Loucy (cell line): Measurements from ENCODE around the gene TAGAP.
A peak's percentile ranks its signal among the peaks of the same experiment; 100 is the strongest.
"Not testable (repeated sequence)": the region's sequence is repeated elsewhere in the genome, so short reads cannot be mapped to it uniquely, and the experiment has no call there.

ENCODE experiments used
- H2AFZ ChIP-seq: fragments of 200-600 bp; sonication (generic); 2 replicates; pipeline ENCODE4 v1.6.0; 2016; ENCODE audit warnings: antibody characterized with exemption, mild to moderate bottlenecking, low read length, moderate library complexity
- H3F3A ChIP-seq: fragments of 200-600 bp; 2 replicates; pipeline ENCODE4 v1.6.0; 2016; ENCODE audit warnings: antibody characterized with exemption, low read depth, mild to moderate bottlenecking
- H3K27me3 ChIP-seq: fragments of 200-600 bp; sonication (generic); 2 replicates; pipeline ENCODE4 v1.6.1; 2014; ENCODE audit warnings: low read length, mild to moderate bottlenecking; ENCODE audit not compliant: insufficient read depth, poor library complexity, severe bottlenecking
- H3K36me3 ChIP-seq: fragments of 200-600 bp; sonication (generic); 2 replicates; pipeline ENCODE4 v1.6.1; 2016; ENCODE audit warnings: low read length; ENCODE audit not compliant: insufficient read depth
- H3K4me1 ChIP-seq: fragments of 200-600 bp; sonication (generic); 2 replicates; pipeline ENCODE4 v1.5.1; 2014; ENCODE audit warnings: low read length, mild to moderate bottlenecking; ENCODE audit not compliant: insufficient read depth, poor library complexity, severe bottlenecking
- H3K4me2 ChIP-seq: fragments of 200-600 bp; sonication (generic); 2 replicates; pipeline ENCODE4 v1.6.0; 2014; ENCODE audit warnings: antibody characterized with exemption, low read length, low read depth, mild to moderate bottlenecking; ENCODE audit not compliant: poor library complexity, severe bottlenecking
- H3K4me3 ChIP-seq: fragments of 200-600 bp; sonication (generic); 2 replicates; pipeline ENCODE4 v1.5.1; 2014; ENCODE audit warnings: low read length, mild to moderate bottlenecking, mixed read lengths; ENCODE audit not compliant: poor library complexity, severe bottlenecking
- H3K79me2 ChIP-seq: fragments of 200-600 bp; sonication (generic); 2 replicates; pipeline ENCODE4 v1.6.1; 2014; ENCODE audit warnings: low read length; ENCODE audit not compliant: insufficient read depth
- H3K9ac ChIP-seq: fragments of 200-600 bp; sonication (generic); 2 replicates; pipeline ENCODE4 v1.6.0; 2014; ENCODE audit warnings: mild to moderate bottlenecking, low read depth, low read length, moderate library complexity; ENCODE audit not compliant: poor library complexity, severe bottlenecking
- H3K9me2 ChIP-seq: fragments of 200-600 bp; sonication (generic); replicated peaks from 2 replicates; pipeline ENCODE4 v1.6.1; 2016; ENCODE audit warnings: low read depth, low read length, mixed read lengths
- H3K9me3 ChIP-seq: fragments of 200-600 bp; sonication (generic); 2 replicates; pipeline ENCODE4 v1.6.1; 2014; ENCODE audit warnings: mild to moderate bottlenecking, antibody characterized with exemption, low read length, low read depth; ENCODE audit not compliant: insufficient read depth
- H4K20me1 ChIP-seq: fragments of 200-600 bp; sonication (generic); 2 replicates; pipeline ENCODE4 v1.6.0; 2014; ENCODE audit warnings: antibody characterized with exemption, low read length, mild to moderate bottlenecking; ENCODE audit not compliant: insufficient read depth, poor library complexity, severe bottlenecking
- EZH2phosphoT487 ChIP-seq: fragments of 200-600 bp; IDR thresholded peaks from 2 replicates; pipeline ENCODE4 v1.6.1; 2018; ENCODE audit warnings: antibody characterized with exemption, mild to moderate bottlenecking, moderate library complexity, borderline replicate concordance
- TF ChIP-seq, protein P1 (sequence below): fragments of 200-600 bp; sonication (generic); conservative IDR thresholded peaks from 2 replicates; pipeline ENCODE4 v1.5.1; 2014; ENCODE audit warnings: mild to moderate bottlenecking, antibody characterized with exemption, low read length

TAGAP gene

DNA sequence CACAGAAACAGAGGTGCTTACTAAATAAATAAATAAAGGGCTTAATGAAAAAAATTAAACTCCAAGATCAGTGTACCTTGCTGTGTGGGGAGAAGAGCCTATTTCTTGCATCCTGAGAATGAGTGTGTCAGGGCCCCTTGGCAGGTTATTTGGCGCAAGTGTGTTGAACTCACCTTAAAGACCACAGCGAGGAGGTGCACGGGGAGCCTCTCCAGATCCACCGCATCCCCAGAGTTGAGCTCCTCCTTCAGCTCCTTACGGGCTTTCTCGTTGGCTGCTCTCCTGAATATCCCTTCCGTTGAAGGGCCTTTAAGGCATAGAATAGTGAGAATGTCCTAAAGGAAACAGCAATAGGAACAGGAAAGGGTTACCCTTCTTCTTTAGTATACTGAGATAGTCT, 3.6 kb downstream of the TAGAP start:
- no peaks in the 10 kb centered on the region for H3F3A ChIP-seq
- TF ChIP-seq, protein P1, sequence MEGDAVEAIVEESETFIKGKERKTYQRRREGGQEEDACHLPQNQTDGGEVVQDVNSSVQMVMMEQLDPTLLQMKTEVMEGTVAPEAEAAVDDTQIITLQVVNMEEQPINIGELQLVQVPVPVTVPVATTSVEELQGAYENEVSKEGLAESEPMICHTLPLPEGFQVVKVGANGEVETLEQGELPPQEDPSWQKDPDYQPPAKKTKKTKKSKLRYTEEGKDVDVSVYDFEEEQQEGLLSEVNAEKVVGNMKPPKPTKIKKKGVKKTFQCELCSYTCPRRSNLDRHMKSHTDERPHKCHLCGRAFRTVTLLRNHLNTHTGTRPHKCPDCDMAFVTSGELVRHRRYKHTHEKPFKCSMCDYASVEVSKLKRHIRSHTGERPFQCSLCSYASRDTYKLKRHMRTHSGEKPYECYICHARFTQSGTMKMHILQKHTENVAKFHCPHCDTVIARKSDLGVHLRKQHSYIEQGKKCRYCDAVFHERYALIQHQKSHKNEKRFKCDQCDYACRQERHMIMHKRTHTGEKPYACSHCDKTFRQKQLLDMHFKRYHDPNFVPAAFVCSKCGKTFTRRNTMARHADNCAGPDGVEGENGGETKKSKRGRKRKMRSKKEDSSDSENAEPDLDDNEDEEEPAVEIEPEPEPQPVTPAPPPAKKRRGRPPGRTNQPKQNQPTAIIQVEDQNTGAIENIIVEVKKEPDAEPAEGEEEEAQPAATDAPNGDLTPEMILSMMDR, result no peak
- TF ChIP-seq EZH2phosphoT487, result no peak
- H3K9me3 ChIP-seq, result no peaks in the 10 kb centered on the region
- no peaks in the 10 kb centered on the region for H3K9me2 ChIP-seq
- H3K36me3 ChIP-seq, result peaks cover 12% of the 10 kb centered on the region; the same call in 1 of the 2 replicates
- peak overlapping the region; percentile 97 for H3K4me2 ChIP-seq
- H2AFZ ChIP-seq, result no peak overlapping the region
- peaks cover 53% of the 10 kb centered on the region for H3K4me1 ChIP-seq
- H3K9ac ChIP-seq, result no peak overlapping the region
- 0 out of 2 replicates have a peak, but pooled peaks cover 3% of the 10 kb centered on the region for H3K79me2 ChIP-seq
- peaks cover 4% of the 10 kb centered on the region for H4K20me1 ChIP-seq
- no peak overlapping the region for H3K4me3 ChIP-seq
- H3K27me3 ChIP-seq, result no peaks in the 10 kb centered on the region

DNA sequence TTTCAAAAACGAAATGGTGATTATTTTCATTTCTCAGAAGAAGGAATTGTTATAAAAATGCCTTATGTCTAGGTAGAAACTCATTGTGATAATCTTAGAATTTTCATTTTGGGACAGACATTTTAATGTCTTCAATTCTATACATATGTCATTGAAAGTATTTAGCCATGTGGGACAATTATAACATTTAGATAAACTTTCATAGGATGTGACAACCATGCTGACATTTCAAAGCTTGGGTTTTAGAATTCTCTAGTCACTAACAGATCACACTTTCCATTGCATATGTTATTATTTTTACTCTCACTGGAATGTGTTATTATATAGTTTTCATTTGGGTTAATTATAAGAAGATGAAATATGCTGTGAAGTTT, 4.9 kb downstream of the TAGAP start:
- Histone ChIP-seq H3K4me1 (peaks cover 46% of the 10 kb centered on the region), H3K4me2 (peak overlapping the region; percentile 64)

DNA sequence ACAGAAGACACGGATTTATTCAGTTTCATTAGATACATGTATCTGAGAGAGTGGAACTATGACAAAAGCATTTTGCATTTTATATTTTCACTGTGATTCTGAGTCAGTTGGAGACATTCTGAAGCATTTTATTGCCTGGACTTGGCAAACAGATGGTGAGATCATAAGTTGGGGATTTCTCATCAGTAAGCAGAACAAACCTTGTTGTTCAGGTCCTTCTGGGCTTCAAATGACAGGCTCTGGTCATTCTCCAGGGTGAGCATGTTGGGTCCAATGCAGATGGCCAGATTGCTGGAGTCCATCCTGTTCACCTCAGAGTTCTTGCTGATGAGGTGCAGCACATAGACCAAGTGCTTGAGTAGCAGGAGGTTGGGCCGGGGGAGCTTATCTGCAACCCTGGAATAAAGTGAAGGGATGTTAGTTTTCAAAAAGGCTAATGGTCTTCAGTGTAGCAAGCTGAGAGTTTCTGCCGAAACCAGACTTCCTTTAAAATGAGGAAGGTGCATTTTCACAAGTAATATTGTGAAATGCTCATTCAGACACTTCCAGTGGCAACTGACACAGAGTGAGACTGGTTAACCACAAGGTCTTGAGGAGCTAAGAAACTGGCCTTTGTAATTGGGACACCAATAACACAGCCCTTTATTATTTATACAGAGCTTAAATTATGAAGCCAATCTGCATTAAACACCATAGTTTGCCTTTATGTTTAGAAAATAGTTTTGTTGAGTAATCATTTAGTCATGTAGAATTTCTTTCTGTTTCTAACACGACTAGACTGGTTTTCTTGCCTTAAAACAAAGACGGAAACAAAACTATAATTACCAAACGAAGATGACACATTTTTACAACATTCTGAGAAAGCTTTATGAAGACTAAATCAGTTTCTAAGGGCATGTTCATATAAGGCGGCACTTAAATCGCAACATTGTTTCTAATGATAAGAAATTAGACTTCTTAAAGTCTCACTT, 5.6 kb downstream of the TAGAP start:
- Histone ChIP-seq H3K9me3 (no peaks in the 10 kb centered on the region), H3F3A (no peaks in the 10 kb centered on the region), H4K20me1 (peaks cover 4% of the 10 kb centered on the region), H3K9ac (peak overlapping the region; percentile 55), H3K79me2 (no peaks in the 10 kb centered on the region), H3K4me2 (peak overlapping the region; percentile 64), H3K4me1 (peaks cover 41% of the 10 kb centered on the region), H2AFZ (no peak overlapping the region), H3K4me3 (peak overlapping the region; percentile 56), H3K9me2 (no peaks in the 10 kb centered on the region), H3K27me3 (no peaks in the 10 kb centered on the region), H3K36me3 (peaks cover 12% of the 10 kb centered on the region; the same call in 1 of the 2 replicates)
- no peak for TF ChIP-seq EZH2phosphoT487
- TF ChIP-seq, protein P1, result no peak

More for the DNA sequence above, 4.9 kb downstream of the TAGAP start:
- H3K36me3 ChIP-seq, result peaks cover 12% of the 10 kb centered on the region; the same call in 1 of the 2 replicates
- no peaks in the 10 kb centered on the region for H3K9me3 ChIP-seq
- H3K9me2 ChIP-seq, result no peaks in the 10 kb centered on the region
- H3K9ac ChIP-seq, result peak overlapping the region; percentile 55
- H4K20me1 ChIP-seq, result peaks cover 4% of the 10 kb centered on the region
- H3K4me3 ChIP-seq, result peak overlapping the region; percentile 56
- H3F3A ChIP-seq, result no peaks in the 10 kb centered on the region
- TF ChIP-seq, protein P1, result no peak
- TF ChIP-seq EZH2phosphoT487, result no peak
- H2AFZ ChIP-seq, result no peak overlapping the region
- 0 out of 2 replicates have a peak, but pooled peaks cover 3% of the 10 kb centered on the region for H3K79me2 ChIP-seq
- no peaks in the 10 kb centered on the region for H3K27me3 ChIP-seq

DNA sequence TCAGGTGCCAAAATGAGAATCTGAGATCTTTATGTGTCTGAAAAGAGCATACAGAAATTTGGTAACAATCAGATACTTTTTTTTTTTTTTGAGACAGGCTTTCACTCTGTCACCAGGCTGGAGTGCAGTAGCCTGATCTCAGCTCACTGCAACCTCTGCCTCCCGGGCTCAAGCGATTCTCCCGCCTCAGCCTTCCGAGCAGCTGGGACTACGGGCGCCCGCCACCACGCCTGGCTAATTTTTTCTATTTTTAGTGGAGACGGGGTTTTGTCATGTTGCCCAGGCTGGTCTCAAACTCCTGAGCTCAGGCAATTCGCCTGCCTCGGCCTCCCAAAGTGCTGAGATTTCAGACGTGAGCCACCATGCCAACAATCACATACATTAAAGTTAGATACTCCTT, 6.5 kb downstream of the TAGAP start:
- H2AFZ ChIP-seq, H3F3A ChIP-seq, H3K9me2 ChIP-seq: not testable (repeated sequence)

More for the DNA sequence above, 6.5 kb downstream of the TAGAP start:
- H3K9ac ChIP-seq, H3K9me3 ChIP-seq, H3K79me2 ChIP-seq, H4K20me1 ChIP-seq, H3K4me3 ChIP-seq, H3K4me2 ChIP-seq, H3K27me3 ChIP-seq: not testable (repeated sequence)
- H3K4me1 ChIP-seq, result peaks cover 32% of the 10 kb centered on the region
- peaks cover 12% of the 10 kb centered on the region; the same call in 1 of the 2 replicates for H3K36me3 ChIP-seq
